H1 (cell line): Measurements from ENCODE around the gene OR51B4. TPM values are rescaled to one million over a fixed set of nuclear protein-coding genes. Genes with fewer than 3 reads are reported as not detected.

Experiments used
- ASH2L ChIP-seq: fragments of 200-600, 300-600 bp; sonication (generic); IDR thresholded peaks from one replicate; pipeline ENCODE4 v1.7.1; 2017; ENCODE audit warnings: low read length
- BCL11A ChIP-seq, 2 experiments: IDR thresholded peaks; one replicate each; pipeline ENCODE4 v1.6.1; 2011; ENCODE audit warnings: low read depth in 2 of 2, low read length in 2 of 2, mild to moderate bottlenecking in 2 of 2
- CEBPB ChIP-seq: IDR thresholded peaks from 2 replicates; pipeline ENCODE4 v1.6.1; 2012; ENCODE audit warnings: low read depth, low read length
- FOSL1 ChIP-seq: IDR thresholded peaks from 2 replicates; pipeline ENCODE4 v1.6.1; 2011; ENCODE audit warnings: mild to moderate bottlenecking, low read depth, low read length, moderate library complexity; ENCODE audit not compliant: insufficient read depth
- JUN ChIP-seq: IDR thresholded peaks from 2 replicates; pipeline ENCODE4 v1.6.1; 2011; ENCODE audit warnings: low read depth, mild to moderate bottlenecking, improper control_type of control experiment, low read length
- JUND ChIP-seq: IDR thresholded peaks from 2 replicates; pipeline ENCODE4 v1.6.1; 2011; ENCODE audit warnings: mild to moderate bottlenecking, improper control_type of control experiment, low read length
- KDM1A ChIP-seq: fragments of 200-600, 300-600 bp; sonication (generic); IDR thresholded peaks from 2 replicates; pipeline ENCODE4 v1.7.1; 2016; ENCODE audit warnings: mild to moderate bottlenecking, low read length, borderline replicate concordance
- KDM4A ChIP-seq: IDR thresholded peaks from one replicate; pipeline ENCODE4 v1.7.1; 2012; ENCODE audit warnings: low read depth, mild to moderate bottlenecking, moderate library complexity, low read length, inconsistent platforms; ENCODE audit not compliant: severe bottlenecking
- MAFK ChIP-seq: IDR thresholded peaks from 2 replicates; pipeline ENCODE4 v1.6.1; 2012; ENCODE audit warnings: low read depth, mild to moderate bottlenecking, improper control_type of control experiment, low read length
- PHF8 ChIP-seq: fragments of 200-600 bp; sonication (generic); conservative IDR thresholded peaks from 2 replicates; pipeline ENCODE4 v1.7.1; 2012; ENCODE audit warnings: low read depth, mild to moderate bottlenecking, inconsistent platforms, low read length, moderate library complexity
- POLR2AphosphoS5 ChIP-seq: IDR thresholded peaks from 2 replicates; pipeline ENCODE4 v1.6.1; 2011; ENCODE audit warnings: low read depth, low read length
- SP4 ChIP-seq: IDR thresholded peaks from 2 replicates; pipeline ENCODE4 v1.6.1; 2012; ENCODE audit warnings: low read length, inconsistent platforms
- polyA plus RNA-seq, 7 experiments: library from polyadenylated mRNA; depleted of rRNA in 3 of 7; stranded (reverse) in 5 of 7; unstranded in 2 of 7; fragments of >200 nt in 5 of 7; fragments of 200-250 nt in 2 of 7; gene quantifications; 1 replicate in 5 of 7; 2 replicates in 1 of 7; 4 replicates in 1 of 7; pipeline versions ENCODE4 v1.2.1 to v1.2.3, GENCODE V29; 2011 to 2013; ENCODE audit warnings: missing spikeins in 2 of 7, mixed read lengths in 2 of 7
- total RNA-seq: library from RNA; stranded (reverse); fragmentation: NEBNext Ultra II Directional; extraction: Animal tissue kit (Norgen Biotek cat#: 25700); gene quantifications from 2 replicates; pipeline ENCODE4 v1.2.1, GENCODE V29; 2021
- TF ChIP-seq, protein P1 (sequence below): fragments of 300-600 bp; sonication (generic); IDR thresholded peaks from 2 replicates; pipeline ENCODE4 v1.7.1; 2012; ENCODE audit warnings: low read length, moderate library complexity, mild to moderate bottlenecking, inconsistent platforms; ENCODE audit not compliant: insufficient replicate concordance

OR51B4 gene
- total and polyA plus RNA-seq, 2 of the 8 experiments (the other 6 are each of a cell fraction or from before 2014, with no cell fraction given), result not detected

DNA sequence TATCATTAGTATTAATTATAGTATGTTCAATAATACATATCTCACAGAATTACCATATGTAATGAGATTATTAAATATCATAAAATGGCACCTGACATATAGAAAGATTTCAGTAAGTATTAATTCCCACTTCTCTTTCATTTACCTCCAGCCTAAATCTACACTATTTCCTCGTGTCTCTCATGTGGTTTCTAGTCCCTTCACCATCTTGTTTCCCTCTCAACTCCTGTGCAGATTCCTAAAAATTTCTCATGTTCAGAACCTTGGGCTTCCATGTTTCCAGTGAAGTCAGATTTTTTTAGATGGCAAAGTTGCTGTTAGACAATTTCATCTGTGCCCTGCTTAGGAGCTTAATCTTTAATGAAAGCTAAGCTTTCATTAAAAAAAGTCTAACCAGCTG, 17.9 kb downstream of the OR51B4 start (continued):
- TF ChIP-seq, protein P1, sequence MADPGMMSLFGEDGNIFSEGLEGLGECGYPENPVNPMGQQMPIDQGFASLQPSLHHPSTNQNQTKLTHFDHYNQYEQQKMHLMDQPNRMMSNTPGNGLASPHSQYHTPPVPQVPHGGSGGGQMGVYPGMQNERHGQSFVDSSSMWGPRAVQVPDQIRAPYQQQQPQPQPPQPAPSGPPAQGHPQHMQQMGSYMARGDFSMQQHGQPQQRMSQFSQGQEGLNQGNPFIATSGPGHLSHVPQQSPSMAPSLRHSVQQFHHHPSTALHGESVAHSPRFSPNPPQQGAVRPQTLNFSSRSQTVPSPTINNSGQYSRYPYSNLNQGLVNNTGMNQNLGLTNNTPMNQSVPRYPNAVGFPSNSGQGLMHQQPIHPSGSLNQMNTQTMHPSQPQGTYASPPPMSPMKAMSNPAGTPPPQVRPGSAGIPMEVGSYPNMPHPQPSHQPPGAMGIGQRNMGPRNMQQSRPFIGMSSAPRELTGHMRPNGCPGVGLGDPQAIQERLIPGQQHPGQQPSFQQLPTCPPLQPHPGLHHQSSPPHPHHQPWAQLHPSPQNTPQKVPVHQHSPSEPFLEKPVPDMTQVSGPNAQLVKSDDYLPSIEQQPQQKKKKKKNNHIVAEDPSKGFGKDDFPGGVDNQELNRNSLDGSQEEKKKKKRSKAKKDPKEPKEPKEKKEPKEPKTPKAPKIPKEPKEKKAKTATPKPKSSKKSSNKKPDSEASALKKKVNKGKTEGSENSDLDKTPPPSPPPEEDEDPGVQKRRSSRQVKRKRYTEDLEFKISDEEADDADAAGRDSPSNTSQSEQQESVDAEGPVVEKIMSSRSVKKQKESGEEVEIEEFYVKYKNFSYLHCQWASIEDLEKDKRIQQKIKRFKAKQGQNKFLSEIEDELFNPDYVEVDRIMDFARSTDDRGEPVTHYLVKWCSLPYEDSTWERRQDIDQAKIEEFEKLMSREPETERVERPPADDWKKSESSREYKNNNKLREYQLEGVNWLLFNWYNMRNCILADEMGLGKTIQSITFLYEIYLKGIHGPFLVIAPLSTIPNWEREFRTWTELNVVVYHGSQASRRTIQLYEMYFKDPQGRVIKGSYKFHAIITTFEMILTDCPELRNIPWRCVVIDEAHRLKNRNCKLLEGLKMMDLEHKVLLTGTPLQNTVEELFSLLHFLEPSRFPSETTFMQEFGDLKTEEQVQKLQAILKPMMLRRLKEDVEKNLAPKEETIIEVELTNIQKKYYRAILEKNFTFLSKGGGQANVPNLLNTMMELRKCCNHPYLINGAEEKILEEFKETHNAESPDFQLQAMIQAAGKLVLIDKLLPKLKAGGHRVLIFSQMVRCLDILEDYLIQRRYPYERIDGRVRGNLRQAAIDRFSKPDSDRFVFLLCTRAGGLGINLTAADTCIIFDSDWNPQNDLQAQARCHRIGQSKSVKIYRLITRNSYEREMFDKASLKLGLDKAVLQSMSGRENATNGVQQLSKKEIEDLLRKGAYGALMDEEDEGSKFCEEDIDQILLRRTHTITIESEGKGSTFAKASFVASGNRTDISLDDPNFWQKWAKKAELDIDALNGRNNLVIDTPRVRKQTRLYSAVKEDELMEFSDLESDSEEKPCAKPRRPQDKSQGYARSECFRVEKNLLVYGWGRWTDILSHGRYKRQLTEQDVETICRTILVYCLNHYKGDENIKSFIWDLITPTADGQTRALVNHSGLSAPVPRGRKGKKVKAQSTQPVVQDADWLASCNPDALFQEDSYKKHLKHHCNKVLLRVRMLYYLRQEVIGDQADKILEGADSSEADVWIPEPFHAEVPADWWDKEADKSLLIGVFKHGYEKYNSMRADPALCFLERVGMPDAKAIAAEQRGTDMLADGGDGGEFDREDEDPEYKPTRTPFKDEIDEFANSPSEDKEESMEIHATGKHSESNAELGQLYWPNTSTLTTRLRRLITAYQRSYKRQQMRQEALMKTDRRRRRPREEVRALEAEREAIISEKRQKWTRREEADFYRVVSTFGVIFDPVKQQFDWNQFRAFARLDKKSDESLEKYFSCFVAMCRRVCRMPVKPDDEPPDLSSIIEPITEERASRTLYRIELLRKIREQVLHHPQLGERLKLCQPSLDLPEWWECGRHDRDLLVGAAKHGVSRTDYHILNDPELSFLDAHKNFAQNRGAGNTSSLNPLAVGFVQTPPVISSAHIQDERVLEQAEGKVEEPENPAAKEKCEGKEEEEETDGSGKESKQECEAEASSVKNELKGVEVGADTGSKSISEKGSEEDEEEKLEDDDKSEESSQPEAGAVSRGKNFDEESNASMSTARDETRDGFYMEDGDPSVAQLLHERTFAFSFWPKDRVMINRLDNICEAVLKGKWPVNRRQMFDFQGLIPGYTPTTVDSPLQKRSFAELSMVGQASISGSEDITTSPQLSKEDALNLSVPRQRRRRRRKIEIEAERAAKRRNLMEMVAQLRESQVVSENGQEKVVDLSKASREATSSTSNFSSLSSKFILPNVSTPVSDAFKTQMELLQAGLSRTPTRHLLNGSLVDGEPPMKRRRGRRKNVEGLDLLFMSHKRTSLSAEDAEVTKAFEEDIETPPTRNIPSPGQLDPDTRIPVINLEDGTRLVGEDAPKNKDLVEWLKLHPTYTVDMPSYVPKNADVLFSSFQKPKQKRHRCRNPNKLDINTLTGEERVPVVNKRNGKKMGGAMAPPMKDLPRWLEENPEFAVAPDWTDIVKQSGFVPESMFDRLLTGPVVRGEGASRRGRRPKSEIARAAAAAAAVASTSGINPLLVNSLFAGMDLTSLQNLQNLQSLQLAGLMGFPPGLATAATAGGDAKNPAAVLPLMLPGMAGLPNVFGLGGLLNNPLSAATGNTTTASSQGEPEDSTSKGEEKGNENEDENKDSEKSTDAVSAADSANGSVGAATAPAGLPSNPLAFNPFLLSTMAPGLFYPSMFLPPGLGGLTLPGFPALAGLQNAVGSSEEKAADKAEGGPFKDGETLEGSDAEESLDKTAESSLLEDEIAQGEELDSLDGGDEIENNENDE, result no peak
- TF ChIP-seq FOSL1 (no peak), BCL11A (IDR thresholded peaks at IDR 0.05; ENCODE audit: low read depth in 2 of 2, low read length in 2 of 2) (no peak), MAFK (no peak), KDM1A (no peak), JUND (no peak), POLR2AphosphoS5 (no peak), PHF8 (no peak), ASH2L (no peak), CEBPB (no peak), SP4 (no peak), JUN (no peak), KDM4A (no peak)
